ENCODE measurements around the gene PPIL6.
"Not testable (repeated sequence)": the region's sequence is repeated elsewhere in the genome, so short reads cannot be mapped to it uniquely, and the experiment has no call there.

The PPIL6 gene

DNA sequence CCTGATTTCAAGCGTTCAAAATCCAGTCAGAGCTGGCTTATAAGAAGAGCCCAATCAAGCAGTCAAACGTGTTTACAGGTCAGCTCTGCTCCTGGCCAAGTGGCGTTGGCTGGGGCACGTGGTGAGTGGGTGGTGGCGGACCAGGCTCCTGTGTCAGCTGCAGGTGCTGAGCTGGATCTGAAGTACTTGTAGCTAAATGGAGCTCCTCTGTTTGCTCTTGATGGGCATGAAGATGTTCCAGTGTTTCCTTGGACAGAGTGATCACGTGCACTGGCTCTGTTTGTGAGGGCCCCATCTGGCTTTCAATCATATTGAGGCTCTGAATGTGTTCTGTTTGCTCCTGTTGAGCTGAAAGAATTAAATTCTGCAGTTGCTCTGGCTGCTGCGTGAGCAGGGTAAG, 25.3 kb upstream of the PPIL6 start:
- Histone ChIP-seq H3K36me3 (ENCODE audit: control insufficient read depth, insufficient read depth, low read length) (peaks cover 21% of the 10 kb centered on the region), H3K27me3 (replicated peaks; ENCODE audit: control insufficient read depth, insufficient read depth, low read length) (no peaks in the 10 kb centered on the region), H3K4me3 (replicated peaks; ENCODE audit: low read depth, low read length) (no peak overlapping the region)
- DNase-seq (ENCODE audit: extremely low read depth, insufficient read length): no peak
- TF ChIP-seq CTCF (IDR thresholded peaks at IDR 0.05; ENCODE audit: insufficient read depth, low read length, poor library complexity, severe bottlenecking): no peak

DNA sequence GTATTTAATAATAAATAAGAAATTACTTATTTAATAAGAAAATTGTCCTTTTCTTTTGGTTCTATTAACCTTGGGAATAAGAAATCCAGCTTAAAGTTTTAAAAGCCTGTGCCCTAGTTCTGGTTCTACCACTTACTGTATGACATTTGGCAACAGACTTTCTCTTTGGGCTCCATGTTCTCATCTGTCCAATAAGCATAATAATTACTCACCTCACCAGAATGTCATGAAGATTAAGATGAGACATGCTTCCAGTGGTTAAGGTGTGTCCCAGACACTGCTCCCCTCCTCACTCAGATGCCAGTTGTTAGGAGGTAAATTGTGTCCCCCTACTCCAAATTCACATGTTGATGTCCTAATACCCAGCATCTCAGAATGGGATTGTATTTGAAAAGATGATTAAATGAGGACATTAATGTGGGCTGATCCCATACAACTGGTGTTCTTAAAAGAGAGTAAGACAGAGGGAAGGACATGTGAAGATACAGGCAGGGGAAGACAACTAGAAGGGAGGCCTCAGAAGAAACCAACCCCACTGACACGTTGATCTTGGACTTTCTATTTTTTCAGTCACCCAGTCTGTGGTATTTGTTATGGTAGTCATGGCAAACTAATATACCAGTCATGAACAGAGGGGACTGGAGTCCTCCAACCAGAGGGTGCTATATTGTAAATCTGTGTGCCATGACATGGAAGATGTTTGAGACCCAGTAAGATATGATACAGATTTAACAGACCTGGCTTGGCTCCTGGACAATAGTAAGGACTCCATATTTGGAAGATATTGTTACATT, 21.5 kb upstream of the PPIL6 start:
- no peak for TF ChIP-seq CTCF (IDR thresholded peaks at IDR 0.05; ENCODE audit: insufficient read depth, low read length, poor library complexity, severe bottlenecking)
- Histone ChIP-seq H3K4me3 (replicated peaks; ENCODE audit: low read depth, low read length) (no peak overlapping the region), H3K36me3 (ENCODE audit: control insufficient read depth, insufficient read depth, low read length) (peaks cover 10% of the 10 kb centered on the region), H3K27me3 (replicated peaks; ENCODE audit: control insufficient read depth, insufficient read depth, low read length) (no peaks in the 10 kb centered on the region)
- no peak for DNase-seq (ENCODE audit: extremely low read depth, insufficient read length)

DNA sequence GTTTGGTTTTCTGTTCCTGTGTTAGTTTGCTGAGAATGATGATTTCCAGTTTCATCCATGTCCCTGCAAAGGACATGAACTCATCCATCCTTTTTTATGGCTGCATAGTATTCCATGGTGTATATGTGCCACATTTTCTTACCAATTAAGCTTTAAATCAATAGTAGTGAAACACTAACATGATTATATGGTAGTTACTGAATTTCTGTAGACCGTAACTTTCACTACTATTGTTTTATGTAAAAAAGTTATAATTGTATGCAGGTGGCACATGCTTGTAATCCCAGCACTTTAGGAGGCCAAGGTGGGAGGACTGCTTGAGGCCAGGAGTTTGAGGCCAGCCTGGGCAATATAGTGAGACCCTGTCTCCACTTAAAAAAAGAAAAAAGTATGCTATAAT, 20.8 kb upstream of the PPIL6 start:
- DNase-seq (ENCODE audit: extremely low read depth, insufficient read length); H3K4me3 ChIP-seq (replicated peaks; ENCODE audit: low read depth, low read length); H3K27me3 ChIP-seq (replicated peaks; ENCODE audit: control insufficient read depth, insufficient read depth, low read length); H3K36me3 ChIP-seq (ENCODE audit: control insufficient read depth, insufficient read depth, low read length): not testable (repeated sequence)

DNA sequence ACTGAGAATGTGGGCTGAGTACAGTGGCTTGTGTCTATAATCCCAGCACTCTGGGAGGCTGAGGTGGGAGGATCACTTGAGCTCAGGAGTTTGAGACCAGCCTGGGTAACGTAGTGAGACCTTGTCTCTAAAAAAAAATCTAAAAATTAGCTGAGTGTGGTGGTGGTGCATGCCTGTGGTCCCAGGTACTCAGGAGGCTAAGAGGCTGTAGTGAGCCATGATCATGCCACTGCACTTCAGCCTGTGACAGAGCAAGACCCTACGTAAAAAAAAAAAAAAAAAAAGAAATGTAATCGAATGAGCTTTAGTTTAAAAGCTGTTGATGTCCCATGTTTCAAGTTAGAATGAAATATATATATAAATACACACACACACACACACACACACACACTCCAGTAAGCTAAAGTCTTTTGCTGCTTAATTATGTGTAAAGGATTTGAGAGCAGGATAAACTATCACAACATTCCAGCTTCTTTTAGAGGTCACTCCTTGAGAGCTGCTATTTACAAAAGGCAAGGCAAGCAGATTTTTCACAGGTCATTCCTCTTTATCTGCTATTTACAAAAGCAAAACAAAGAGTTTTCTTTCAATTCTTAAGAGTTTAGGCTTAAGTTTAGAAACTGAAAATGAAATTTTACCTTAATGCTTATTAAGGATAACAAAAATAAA, 19.9 kb upstream of the PPIL6 start:
- no peak overlapping the region; the same call in 1 of the 2 replicates for H3K4me3 ChIP-seq (replicated peaks; ENCODE audit: low read depth, low read length)
- H3K27me3 ChIP-seq (replicated peaks; ENCODE audit: control insufficient read depth, insufficient read depth, low read length): no peaks in the 10 kb centered on the region
- peaks cover 4% of the 10 kb centered on the region for H3K36me3 ChIP-seq (ENCODE audit: control insufficient read depth, insufficient read depth, low read length)
- no peak for DNase-seq (ENCODE audit: extremely low read depth, insufficient read length)
- TF ChIP-seq CTCF (IDR thresholded peaks at IDR 0.05; ENCODE audit: insufficient read depth, low read length, poor library complexity, severe bottlenecking): no peak

GRCh38 chr6:109458774-109459531, 18.5 kb upstream of the PPIL6 start:
- H3K4me3 ChIP-seq (replicated peaks; ENCODE audit: low read depth, low read length): no peak overlapping the region
- DNase-seq (ENCODE audit: extremely low read depth, insufficient read length): no peak
- no peaks in the 10 kb centered on the region for H3K27me3 ChIP-seq (replicated peaks; ENCODE audit: control insufficient read depth, insufficient read depth, low read length)
- TF ChIP-seq CTCF (IDR thresholded peaks at IDR 0.05; ENCODE audit: insufficient read depth, low read length, poor library complexity, severe bottlenecking): no peak
- H3K36me3 ChIP-seq (ENCODE audit: control insufficient read depth, insufficient read depth, low read length): peaks cover 2% of the 10 kb centered on the region

- H3K27me3 ChIP-seq (replicated peaks; ENCODE audit: control insufficient read depth, insufficient read depth, low read length): no peaks in the 10 kb centered on the region
- H3K36me3 ChIP-seq (ENCODE audit: control insufficient read depth, insufficient read depth, low read length): peaks cover 9% of the 10 kb centered on the region
- no peak for TF ChIP-seq CTCF (IDR thresholded peaks at IDR 0.05; ENCODE audit: insufficient read depth, low read length, poor library complexity, severe bottlenecking)
- DNase-seq (ENCODE audit: extremely low read depth, insufficient read length): no peak
- no peak overlapping the region for H3K4me3 ChIP-seq (replicated peaks; ENCODE audit: low read depth, low read length)
These were observed 17.2 kb upstream of the PPIL6 start for GRCh38 chr6:109457562-109457996.

All from GM06990 (cell line).